ENCODE measurements around the gene APC2.

- TF ChIP-seq POLR2A (IDR thresholded peaks at IDR 0.05): no peak
- no peak for TF ChIP-seq CTCF (IDR thresholded peaks at IDR 0.05)
Measured at GRCh38 chr19:1470055-1470304, 20.1 kb downstream of the APC2 start.

All from lower leg skin (tissue), 3 donors.